Measurements from ENCODE around the gene IGSF6.

The IGSF6 gene

DNA sequence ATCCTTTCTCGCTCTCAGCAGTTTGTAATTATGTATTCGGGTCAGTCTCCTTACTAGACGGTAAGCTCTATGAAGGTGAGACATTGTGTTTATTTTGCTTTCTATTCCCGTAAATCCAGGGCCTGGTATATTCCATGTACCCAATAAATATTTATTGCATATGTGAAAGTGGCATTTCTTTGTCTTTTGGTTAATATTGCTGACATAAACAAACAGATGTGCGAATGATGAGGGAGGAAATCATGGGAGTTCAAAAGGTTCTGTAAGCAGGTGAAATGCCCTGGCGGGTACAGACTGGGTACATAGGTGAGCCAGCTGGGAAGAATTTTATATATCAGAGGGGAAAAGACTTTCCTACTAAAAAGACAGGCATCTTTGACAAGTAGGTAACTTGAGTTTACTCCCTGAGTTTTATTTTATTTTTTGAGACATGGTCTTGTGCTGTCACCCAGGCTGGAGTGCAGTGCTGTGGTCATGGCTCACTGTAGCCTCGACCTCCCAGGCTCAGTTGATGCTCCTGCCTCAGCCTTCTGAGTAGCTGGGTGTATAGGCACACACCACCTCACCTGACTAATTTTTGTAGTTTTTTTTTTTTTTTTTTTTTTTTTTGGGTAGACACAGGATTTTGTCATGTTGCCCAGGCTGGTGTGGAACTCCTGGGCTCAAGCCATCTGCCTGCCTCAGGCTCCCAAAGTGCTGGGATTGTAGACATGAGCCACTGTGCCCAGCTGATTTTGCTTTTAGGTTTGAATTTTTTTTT is 58.7 kb downstream of the IGSF6 start:
- in situ Hi-C loops (cut with MboI; ENCODE audit: low sequenced_read_pairs, unreplicated experiment), result loop anchor here (25.0 kb wide), 1 partner anchor 119 kb away; no protein-coding TSS in a partner anchor
- TF ChIP-seq, protein P1, sequence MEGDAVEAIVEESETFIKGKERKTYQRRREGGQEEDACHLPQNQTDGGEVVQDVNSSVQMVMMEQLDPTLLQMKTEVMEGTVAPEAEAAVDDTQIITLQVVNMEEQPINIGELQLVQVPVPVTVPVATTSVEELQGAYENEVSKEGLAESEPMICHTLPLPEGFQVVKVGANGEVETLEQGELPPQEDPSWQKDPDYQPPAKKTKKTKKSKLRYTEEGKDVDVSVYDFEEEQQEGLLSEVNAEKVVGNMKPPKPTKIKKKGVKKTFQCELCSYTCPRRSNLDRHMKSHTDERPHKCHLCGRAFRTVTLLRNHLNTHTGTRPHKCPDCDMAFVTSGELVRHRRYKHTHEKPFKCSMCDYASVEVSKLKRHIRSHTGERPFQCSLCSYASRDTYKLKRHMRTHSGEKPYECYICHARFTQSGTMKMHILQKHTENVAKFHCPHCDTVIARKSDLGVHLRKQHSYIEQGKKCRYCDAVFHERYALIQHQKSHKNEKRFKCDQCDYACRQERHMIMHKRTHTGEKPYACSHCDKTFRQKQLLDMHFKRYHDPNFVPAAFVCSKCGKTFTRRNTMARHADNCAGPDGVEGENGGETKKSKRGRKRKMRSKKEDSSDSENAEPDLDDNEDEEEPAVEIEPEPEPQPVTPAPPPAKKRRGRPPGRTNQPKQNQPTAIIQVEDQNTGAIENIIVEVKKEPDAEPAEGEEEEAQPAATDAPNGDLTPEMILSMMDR (IDR thresholded peaks at IDR 0.05; ENCODE audit: borderline replicate concordance, control extremely low read depth, extremely low read depth, insufficient read depth, missing control alignments), result no peak
- no peak for DNase-seq (ENCODE audit: low spot score)

DNA sequence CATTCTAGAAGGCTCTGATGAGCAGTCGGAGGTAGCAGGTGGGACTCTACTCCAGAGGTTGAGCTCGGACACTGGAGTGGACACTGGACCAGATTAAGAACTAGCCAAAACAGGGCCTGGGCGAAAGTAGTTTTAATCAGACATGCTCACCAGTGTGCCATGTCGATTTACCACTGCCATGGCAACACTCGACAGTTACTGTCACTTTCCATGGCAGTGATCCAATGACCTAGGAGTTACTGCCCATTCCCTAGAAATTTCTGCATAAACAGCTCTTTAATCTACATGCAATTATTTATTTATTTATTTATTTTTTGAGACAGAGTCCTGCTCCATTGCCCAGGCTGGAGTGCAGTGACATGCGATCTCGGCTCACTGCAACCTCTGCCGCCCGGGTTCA is 60.2 kb downstream of the IGSF6 start:
- no peak for DNase-seq (ENCODE audit: low spot score)
- TF ChIP-seq, protein P1 (IDR thresholded peaks at IDR 0.05; ENCODE audit: borderline replicate concordance, control extremely low read depth, extremely low read depth, insufficient read depth, missing control alignments), result no peak
- in situ Hi-C loops (cut with MboI; ENCODE audit: low sequenced_read_pairs, unreplicated experiment), result loop anchor here (25.0 kb wide), 1 partner anchor 120 kb away; no protein-coding TSS in a partner anchor

- in situ Hi-C loops (cut with MboI; ENCODE audit: low sequenced_read_pairs, unreplicated experiment), result loop anchor here (25.0 kb wide), 1 partner anchor 122 kb away; no protein-coding TSS in a partner anchor
- no peak for DNase-seq (ENCODE audit: low spot score)
- TF ChIP-seq, protein P1 (IDR thresholded peaks at IDR 0.05; ENCODE audit: borderline replicate concordance, control extremely low read depth, extremely low read depth, insufficient read depth, missing control alignments), result no peak
Measured at GRCh38 chr16:21590796-21591195, 61.6 kb downstream of the IGSF6 start.

DNA sequence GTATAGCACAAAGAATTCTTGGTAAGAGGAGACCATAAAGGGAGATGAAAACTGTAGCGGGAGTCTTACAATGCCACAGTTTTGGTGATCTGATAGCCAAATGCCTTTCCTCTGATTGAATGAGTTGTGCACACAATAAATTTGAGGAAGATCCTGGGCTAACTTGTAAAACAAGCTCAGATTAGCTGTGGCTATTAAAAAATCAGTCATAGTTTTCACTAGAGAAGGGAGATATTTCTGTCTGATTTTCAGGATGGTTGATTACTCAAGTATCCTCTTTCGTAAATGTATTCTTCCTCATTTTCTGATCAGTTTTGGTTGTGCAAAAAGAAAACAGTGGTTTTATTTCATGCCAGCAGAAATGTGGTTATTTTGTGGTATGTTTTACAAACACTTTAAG is 62.1 kb downstream of the IGSF6 start:
- in situ Hi-C loops (cut with MboI; ENCODE audit: low sequenced_read_pairs, unreplicated experiment), result loop anchor here (25.0 kb wide), 1 partner anchor 122 kb away; no protein-coding TSS in a partner anchor
- TF ChIP-seq, protein P1 (IDR thresholded peaks at IDR 0.05; ENCODE audit: borderline replicate concordance, control extremely low read depth, extremely low read depth, insufficient read depth, missing control alignments), result no peak
- no peak for DNase-seq (ENCODE audit: low spot score)

DNA sequence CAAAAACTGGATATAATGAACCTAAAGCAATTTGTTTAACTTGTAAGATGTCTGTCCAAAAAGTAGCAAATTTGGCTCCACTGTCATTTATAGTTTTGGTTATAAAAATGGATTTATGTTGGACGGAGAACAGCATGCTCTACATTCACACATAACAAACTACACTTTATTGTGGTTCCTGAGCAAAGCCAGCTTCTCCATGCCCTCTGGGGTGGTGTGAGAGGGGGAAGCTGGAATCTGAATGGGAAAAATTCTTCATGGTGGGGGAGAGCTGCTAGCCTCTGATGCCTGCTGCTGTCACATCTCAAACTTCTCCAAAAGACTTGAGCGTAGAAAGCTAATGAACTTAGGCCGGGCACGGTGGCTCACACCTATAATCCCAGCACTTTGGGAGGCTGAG is 62.9 kb downstream of the IGSF6 start:
- TF ChIP-seq, protein P1 (IDR thresholded peaks at IDR 0.05; ENCODE audit: borderline replicate concordance, control extremely low read depth, extremely low read depth, insufficient read depth, missing control alignments), result no peak
- in situ Hi-C loops (cut with MboI; ENCODE audit: low sequenced_read_pairs, unreplicated experiment), result loop anchor here (25.0 kb wide), 1 partner anchor 123 kb away; no protein-coding TSS in a partner anchor
- no peak for DNase-seq (ENCODE audit: low spot score)

Measured in GM13976 (cell line).